GM19328 (cell line): ENCODE measurements around the gene CLMN.
A peak's percentile ranks its signal among the peaks of the same experiment; 100 is the strongest.

Source experiments
- ATAC-seq: cut with Tn5 transposase; IDR thresholded peaks from one replicate; pipeline ENCODE4 v1.9.1; 2021; ENCODE audit warnings: mild to moderate bottlenecking, moderate library complexity; ENCODE audit not compliant: unreplicated experiment

Gene CLMN

GRCh38 chr14:95245334-95245733 lies 74.4 kb downstream of the CLMN start:
- ATAC-seq = no peak

- no peak for ATAC-seq
These were observed 75.1 kb downstream of the CLMN start for GRCh38 chr14:95244587-95244986.

- no peak for ATAC-seq
These were observed 76.8 kb downstream of the CLMN start for GRCh38 chr14:95242870-95243269.

- ATAC-seq = no peak
These were observed 78.6 kb downstream of the CLMN start for GRCh38 chr14:95240859-95241813.

GRCh38 chr14:95238487-95239298 lies 81.0 kb downstream of the CLMN start:
- ATAC-seq = no peak

GRCh38 chr14:95237958-95238340 lies 81.8 kb downstream of the CLMN start:
- ATAC-seq = no peak

- no peak for ATAC-seq
These were observed 82.4 kb downstream of the CLMN start for GRCh38 chr14:95237121-95237957.

GRCh38 chr14:95236221-95236620 lies 83.5 kb downstream of the CLMN start:
- no peak for ATAC-seq

- no peak for ATAC-seq
These were observed 83.9 kb downstream of the CLMN start for GRCh38 chr14:95235767-95236166.

GRCh38 chr14:95235351-95235750 lies 84.4 kb downstream of the CLMN start:
- ATAC-seq = no peak

- ATAC-seq = no peak
These were observed 85.3 kb downstream of the CLMN start for GRCh38 chr14:95234426-95234825.

- ATAC-seq = peak; percentile 54
These were observed 85.9 kb downstream of the CLMN start for GRCh38 chr14:95233702-95234241.

- no peak for ATAC-seq
These were observed 86.7 kb downstream of the CLMN start for GRCh38 chr14:95232894-95233584.

- ATAC-seq = no peak
These were observed 87.6 kb downstream of the CLMN start for GRCh38 chr14:95231966-95232633.

- ATAC-seq = no peak
These were observed 90.0 kb downstream of the CLMN start for GRCh38 chr14:95229749-95230148.

GRCh38 chr14:95228240-95228639 lies 91.5 kb downstream of the CLMN start:
- ATAC-seq = no peak

GRCh38 chr14:95227279-95227860 lies 92.3 kb downstream of the CLMN start:
- ATAC-seq = no peak

- no peak for ATAC-seq
These were observed 92.9 kb downstream of the CLMN start for GRCh38 chr14:95226801-95227200.

- no peak for ATAC-seq
These were observed 94.3 kb downstream of the CLMN start for GRCh38 chr14:95225251-95225887.
